MM.1S (cell line): Measurements from ENCODE around the gene KIF21B.

Experiments used
- CTCF ChIP-seq: fragments of 300-600 bp; sonication (generic); IDR thresholded peaks from 2 replicates; pipeline ENCODE4 v1.5.1; 2016; ENCODE audit warnings: antibody characterized with exemption, low read length, mixed read lengths
- EZH2 ChIP-seq: fragments of 300-600 bp; sonication (generic); optimal IDR thresholded peaks from 2 replicates; pipeline ENCODE3; 2017; ENCODE audit warnings: low read depth, mild to moderate bottlenecking, antibody characterized with exemption, low read length, mixed read lengths
- EZH2phosphoT487 ChIP-seq: fragments of 300-600 bp; sonication (generic); IDR thresholded peaks from 2 replicates; pipeline ENCODE4 v1.6.1; 2018; ENCODE audit warnings: antibody characterized with exemption, low read length

GRCh38 chr1:201032408-201032807 is 8.9 kb upstream of the KIF21B start:
- no peak for TF ChIP-seq CTCF
- TF ChIP-seq EZH2phosphoT487 = no peak
- no peak for TF ChIP-seq EZH2
